HepG2 (cell line): Measurements from ENCODE around the gene CCDC142. TPM values are rescaled to one million over a fixed set of nuclear protein-coding genes. Genes with fewer than 3 reads are reported as not detected.

Source experiments
- ARNT ChIP-seq: fragments of 450-650 bp; IDR thresholded peaks from 2 replicates; pipeline ENCODE4 v1.6.1; 2017
- E2F1 ChIP-seq: sonication (generic); formaldehyde crosslinking; IDR thresholded peaks from 2 replicates; pipeline ENCODE4 v1.5.0; 2020; ENCODE audit warnings: missing genetic modification reagents
- HES4 ChIP-seq: sonication (generic); formaldehyde crosslinking; IDR thresholded peaks from 2 replicates; pipeline ENCODE4 v1.9.0; 2021; ENCODE audit warnings: mild to moderate bottlenecking, missing genetic modification reagents, borderline replicate concordance
- MAZ ChIP-seq, 2 experiments: sonication (generic) in 1 of 2; formaldehyde crosslinking in 1 of 2; IDR thresholded peaks; 2 replicates each; pipeline versions ENCODE4 v1.5.0 to v1.6.1; 2012 to 2020; ENCODE audit warnings: low read depth in 2 of 2, mild to moderate bottlenecking in 2 of 2, borderline replicate concordance in 1 of 2, improper control_type of control experiment in 1 of 2, low read length in 1 of 2, missing genetic modification reagents in 1 of 2, moderate library complexity in 1 of 2
- RXRA ChIP-seq: sonication (generic); formaldehyde crosslinking; IDR thresholded peaks from 2 replicates; pipeline ENCODE4 v1.5.1; 2020; ENCODE audit warnings: missing genetic modification reagents
- SIX4 ChIP-seq: sonication (generic); formaldehyde crosslinking; IDR thresholded peaks from 2 replicates; pipeline ENCODE4 v1.4.0; 2020; ENCODE audit warnings: missing genetic modification reagents
- SKI ChIP-seq: fragments of 450-650 bp; IDR thresholded peaks from one replicate; pipeline ENCODE4 v1.6.1; 2018; ENCODE audit warnings: mild to moderate bottlenecking; ENCODE audit not compliant: partially characterized antibody
- SOX5 ChIP-seq: IDR thresholded peaks from 2 replicates; pipeline ENCODE4 v1.6.1; 2016; ENCODE audit warnings: borderline replicate concordance
- SRSF9 ChIP-seq: fragments of 200-400 bp; formaldehyde crosslinking; IDR thresholded peaks from 2 replicates; pipeline ENCODE4 v1.6.1; 2018; ENCODE audit warnings: borderline replicate concordance, mild to moderate bottlenecking, low read depth, low read length; ENCODE audit not compliant: insufficient read depth, poor library complexity, severe bottlenecking
- ZNF296 ChIP-seq: sonication (generic); formaldehyde crosslinking; conservative IDR thresholded peaks from 2 replicates; pipeline ENCODE4 v1.5.0; 2020; ENCODE audit warnings: mild to moderate bottlenecking, missing genetic modification reagents
- ZNF317 ChIP-seq: sonication (generic); formaldehyde crosslinking; IDR thresholded peaks from 2 replicates; pipeline ENCODE4 v1.5.0; 2020; ENCODE audit warnings: mild to moderate bottlenecking, missing genetic modification reagents
- ZNF343 ChIP-seq: sonication (generic); formaldehyde crosslinking; IDR thresholded peaks from 2 replicates; pipeline ENCODE4 v1.4.0; 2020; ENCODE audit warnings: mild to moderate bottlenecking, missing genetic modification reagents
- ZNF362 ChIP-seq: sonication (generic); formaldehyde crosslinking; IDR thresholded peaks from 2 replicates; pipeline ENCODE4 v1.4.0; 2020; ENCODE audit warnings: missing genetic modification reagents, mild to moderate bottlenecking, borderline replicate concordance
- ZNF460 ChIP-seq: sonication (generic); formaldehyde crosslinking; IDR thresholded peaks from 2 replicates; pipeline ENCODE4 v1.5.1; 2020; ENCODE audit warnings: missing genetic modification reagents, mild to moderate bottlenecking, borderline replicate concordance
- ZNF816 ChIP-seq: sonication (generic); formaldehyde crosslinking; IDR thresholded peaks from 2 replicates; pipeline ENCODE4 v1.8.0; 2022; ENCODE audit warnings: missing genetic modification reagents, mild to moderate bottlenecking, borderline replicate concordance
- ZSCAN21 ChIP-seq: sonication (generic); formaldehyde crosslinking; IDR thresholded peaks from 2 replicates; pipeline ENCODE4 v1.8.0; 2022; ENCODE audit warnings: mild to moderate bottlenecking, missing genetic modification reagents, moderate library complexity, borderline replicate concordance
- polyA plus RNA-seq, 8 experiments: library from polyadenylated mRNA; depleted of rRNA in 3 of 8; stranded (reverse) in 7 of 8; unstranded in 1 of 8; fragments of >200 nt; fragmentation: Illumina TruSeq in 4 of 8; extraction: Trizol in 4 of 8; gene quantifications; 2 replicates each; pipeline versions ENCODE4 v1.2.1 to v1.2.3, GENCODE V29; 2011 to 2016; ENCODE audit warnings: low read depth in 4 of 8, missing spikeins in 1 of 8, mixed read lengths in 1 of 8; ENCODE audit not compliant: insufficient read depth in 1 of 8
- total RNA-seq, 5 experiments: library from RNA; depleted of rRNA; stranded (reverse); fragments of >200 nt; fragmentation: Illumina TruSeq; extraction: Trizol; gene quantifications; 2 replicates each; pipeline ENCODE4 v1.2.3, GENCODE V29; 2016; ENCODE audit warnings: low read depth in 1 of 5
- TF ChIP-seq, protein P1 (sequence below): sonication (generic); formaldehyde crosslinking; conservative IDR thresholded peaks from 2 replicates; pipeline ENCODE4 v1.4.0; 2020; ENCODE audit warnings: mild to moderate bottlenecking, missing genetic modification reagents, moderate library complexity
- TF ChIP-seq, protein P2 (sequence below): sonication (generic); formaldehyde crosslinking; IDR thresholded peaks from 2 replicates; pipeline ENCODE4 v1.8.1; 2022; ENCODE audit warnings: low read depth, mild to moderate bottlenecking, missing genetic modification reagents

The CCDC142 gene
- total and polyA plus RNA-seq, 2 of the 13 experiments (the other 11 are each of a cell fraction or from before 2014, with no cell fraction given): 14.7 to 30.4 TPM

DNA sequence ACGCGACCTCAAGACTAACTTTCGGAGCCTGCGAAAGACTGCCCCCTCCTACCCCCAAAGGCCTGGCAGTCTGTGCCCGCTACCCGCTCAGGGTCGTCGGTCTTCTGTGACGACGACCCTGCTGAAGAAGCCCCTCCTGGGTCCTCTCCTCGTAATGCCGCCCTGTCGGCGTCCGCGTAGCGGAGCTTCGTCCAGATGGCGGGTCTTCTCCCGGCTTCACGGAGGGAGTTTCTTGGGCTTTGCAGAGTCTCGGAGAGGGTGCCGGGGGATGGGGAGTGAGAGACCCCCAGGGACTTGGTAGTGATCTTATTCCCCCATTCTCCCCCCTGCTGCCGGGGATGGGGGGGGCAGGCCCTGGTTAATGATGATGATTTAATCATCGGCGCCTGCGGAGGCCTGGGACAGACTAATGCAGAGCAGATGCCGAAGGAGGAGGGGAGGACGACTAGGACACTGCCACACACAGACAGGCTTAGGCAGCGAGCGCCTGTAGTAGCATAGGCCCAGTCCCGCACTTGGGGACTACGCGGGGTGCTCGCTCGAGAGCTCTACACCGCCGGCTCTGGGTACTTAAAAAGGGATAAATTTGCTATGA, 25.2 kb upstream of the CCDC142 start (continued):
- TF ChIP-seq, protein P1, sequence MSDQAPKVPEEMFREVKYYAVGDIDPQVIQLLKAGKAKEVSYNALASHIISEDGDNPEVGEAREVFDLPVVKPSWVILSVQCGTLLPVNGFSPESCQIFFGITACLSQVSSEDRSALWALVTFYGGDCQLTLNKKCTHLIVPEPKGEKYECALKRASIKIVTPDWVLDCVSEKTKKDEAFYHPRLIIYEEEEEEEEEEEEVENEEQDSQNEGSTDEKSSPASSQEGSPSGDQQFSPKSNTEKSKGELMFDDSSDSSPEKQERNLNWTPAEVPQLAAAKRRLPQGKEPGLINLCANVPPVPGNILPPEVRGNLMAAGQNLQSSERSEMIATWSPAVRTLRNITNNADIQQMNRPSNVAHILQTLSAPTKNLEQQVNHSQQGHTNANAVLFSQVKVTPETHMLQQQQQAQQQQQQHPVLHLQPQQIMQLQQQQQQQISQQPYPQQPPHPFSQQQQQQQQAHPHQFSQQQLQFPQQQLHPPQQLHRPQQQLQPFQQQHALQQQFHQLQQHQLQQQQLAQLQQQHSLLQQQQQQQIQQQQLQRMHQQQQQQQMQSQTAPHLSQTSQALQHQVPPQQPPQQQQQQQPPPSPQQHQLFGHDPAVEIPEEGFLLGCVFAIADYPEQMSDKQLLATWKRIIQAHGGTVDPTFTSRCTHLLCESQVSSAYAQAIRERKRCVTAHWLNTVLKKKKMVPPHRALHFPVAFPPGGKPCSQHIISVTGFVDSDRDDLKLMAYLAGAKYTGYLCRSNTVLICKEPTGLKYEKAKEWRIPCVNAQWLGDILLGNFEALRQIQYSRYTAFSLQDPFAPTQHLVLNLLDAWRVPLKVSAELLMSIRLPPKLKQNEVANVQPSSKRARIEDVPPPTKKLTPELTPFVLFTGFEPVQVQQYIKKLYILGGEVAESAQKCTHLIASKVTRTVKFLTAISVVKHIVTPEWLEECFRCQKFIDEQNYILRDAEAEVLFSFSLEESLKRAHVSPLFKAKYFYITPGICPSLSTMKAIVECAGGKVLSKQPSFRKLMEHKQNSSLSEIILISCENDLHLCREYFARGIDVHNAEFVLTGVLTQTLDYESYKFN (CRISPR knock-in tag): no peak
- TF ChIP-seq E2F1 (CRISPR knock-in tag) (no peak), SIX4 (no peak), HES4 (CRISPR knock-in tag) (0 out of 2 replicates have a peak, but pooled peaks have one; percentile 54), SRSF9 (no peak), SOX5 (CRISPR knock-in tag) (no peak), ZNF362 (CRISPR knock-in tag) (no peak), ZNF317 (CRISPR knock-in tag) (no peak; the same call in 1 of the 2 replicates), ZNF816 (CRISPR knock-in tag) (0 out of 2 replicates have a peak, but pooled peaks have one; percentile 27), ARNT (no peak), ZNF460 (CRISPR knock-in tag) (no peak), MAZ (IDR thresholded peaks at IDR 0.05; ENCODE audit: borderline replicate concordance, low read depth, low read length) (no peak), MAZ (CRISPR knock-in tag; IDR thresholded peaks at IDR 0.05; ENCODE audit: low read depth) (no peak), ZNF296 (0 out of 2 replicates have a peak, but pooled peaks have one; percentile 59), ZSCAN21 (CRISPR knock-in tag) (no peak), ZNF343 (CRISPR knock-in tag) (no peak; the same call in 1 of the 2 replicates), SKI (no peak), RXRA (CRISPR knock-in tag) (peak; percentile 43; the same call in 1 of the 2 replicates)
- TF ChIP-seq, protein P2, sequence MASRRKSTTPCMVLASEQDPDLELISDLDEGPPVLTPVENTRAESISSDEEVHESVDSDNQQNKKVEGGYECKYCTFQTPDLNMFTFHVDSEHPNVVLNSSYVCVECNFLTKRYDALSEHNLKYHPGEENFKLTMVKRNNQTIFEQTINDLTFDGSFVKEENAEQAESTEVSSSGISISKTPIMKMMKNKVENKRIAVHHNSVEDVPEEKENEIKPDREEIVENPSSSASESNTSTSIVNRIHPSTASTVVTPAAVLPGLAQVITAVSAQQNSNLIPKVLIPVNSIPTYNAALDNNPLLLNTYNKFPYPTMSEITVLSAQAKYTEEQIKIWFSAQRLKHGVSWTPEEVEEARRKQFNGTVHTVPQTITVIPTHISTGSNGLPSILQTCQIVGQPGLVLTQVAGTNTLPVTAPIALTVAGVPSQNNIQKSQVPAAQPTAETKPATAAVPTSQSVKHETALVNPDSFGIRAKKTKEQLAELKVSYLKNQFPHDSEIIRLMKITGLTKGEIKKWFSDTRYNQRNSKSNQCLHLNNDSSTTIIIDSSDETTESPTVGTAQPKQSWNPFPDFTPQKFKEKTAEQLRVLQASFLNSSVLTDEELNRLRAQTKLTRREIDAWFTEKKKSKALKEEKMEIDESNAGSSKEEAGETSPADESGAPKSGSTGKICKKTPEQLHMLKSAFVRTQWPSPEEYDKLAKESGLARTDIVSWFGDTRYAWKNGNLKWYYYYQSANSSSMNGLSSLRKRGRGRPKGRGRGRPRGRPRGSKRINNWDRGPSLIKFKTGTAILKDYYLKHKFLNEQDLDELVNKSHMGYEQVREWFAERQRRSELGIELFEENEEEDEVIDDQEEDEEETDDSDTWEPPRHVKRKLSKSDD (CRISPR knock-in tag): 0 out of 2 replicates have a peak, but pooled peaks have one; percentile 17
